ENCODE results near the gene ERAP2. TPM values are rescaled to one million over a fixed set of nuclear protein-coding genes. Genes with fewer than 3 reads are reported as not detected.

Gene ERAP2
- total and polyA plus RNA-seq, 10 of the 15 experiments (the other 5 are each of a cell fraction or from before 2014, with no cell fraction given), result 4.0 to 28.7 (median 11.7) TPM

DNA sequence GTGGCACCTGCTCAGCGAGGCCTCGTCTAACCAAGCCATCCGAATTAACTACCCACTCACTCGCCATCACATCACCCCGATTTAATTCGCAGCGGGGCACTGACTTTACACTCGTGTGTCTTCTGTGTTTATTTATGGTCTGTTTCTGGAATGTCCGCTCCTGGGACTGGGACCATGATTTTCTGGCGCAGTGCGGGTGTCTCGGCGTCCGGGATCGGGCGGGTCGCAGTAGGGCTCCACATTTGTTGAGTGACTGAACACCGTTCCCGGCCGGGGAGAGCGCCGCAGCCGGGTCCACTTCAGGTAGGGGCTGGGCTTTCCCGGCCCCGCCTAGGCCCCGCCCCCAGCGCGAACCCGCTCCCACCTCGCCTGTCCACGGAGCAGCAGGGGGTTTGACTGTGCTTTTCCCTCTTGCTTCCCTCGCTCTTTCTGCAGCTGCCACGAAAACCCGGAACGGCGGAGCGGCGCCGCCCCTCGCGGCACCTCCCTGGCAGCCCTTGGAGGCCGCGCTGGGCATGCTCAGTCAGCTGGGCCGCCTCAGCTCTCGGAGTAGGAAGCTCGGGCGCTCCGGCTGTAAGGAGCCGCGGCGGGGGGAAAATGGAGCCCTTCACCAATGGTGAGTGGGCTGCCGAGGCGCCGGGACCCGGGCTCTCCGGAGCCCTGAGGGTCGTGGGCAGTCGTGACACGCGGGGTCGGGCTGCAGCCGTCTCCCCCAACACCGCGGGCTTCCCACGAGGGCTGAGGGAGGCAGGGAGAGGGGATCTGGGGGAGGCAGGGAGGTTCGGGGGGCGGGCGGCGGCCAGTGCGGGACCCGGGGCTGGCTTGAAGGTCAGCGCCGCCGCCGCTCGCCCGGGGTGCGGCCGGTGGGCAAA is 59.5 kb downstream of the ERAP2 start, which contains the start of gene LNPEP (continued):
- TF ChIP-seq POU2F2 (IDR thresholded peaks at IDR 0.05; ENCODE audit: borderline replicate concordance, low read depth, low read length), result peak; percentile 59; the same call in 1 of the 3 replicates
- no peak for TF ChIP-seq HDAC2 (IDR thresholded peaks at IDR 0.05)
- 0 out of 2 replicates have a peak, but pooled peaks have one; percentile 51 for TF ChIP-seq TARDBP (IDR thresholded peaks at IDR 0.05; ENCODE audit: borderline replicate concordance)
- TF ChIP-seq ESRRA (IDR thresholded peaks at IDR 0.05; ENCODE audit: low read length), result no peak
- TF ChIP-seq FOXM1 (IDR thresholded peaks at IDR 0.05; ENCODE audit: low read depth, low read length), result no peak
- TF ChIP-seq, protein P1, sequence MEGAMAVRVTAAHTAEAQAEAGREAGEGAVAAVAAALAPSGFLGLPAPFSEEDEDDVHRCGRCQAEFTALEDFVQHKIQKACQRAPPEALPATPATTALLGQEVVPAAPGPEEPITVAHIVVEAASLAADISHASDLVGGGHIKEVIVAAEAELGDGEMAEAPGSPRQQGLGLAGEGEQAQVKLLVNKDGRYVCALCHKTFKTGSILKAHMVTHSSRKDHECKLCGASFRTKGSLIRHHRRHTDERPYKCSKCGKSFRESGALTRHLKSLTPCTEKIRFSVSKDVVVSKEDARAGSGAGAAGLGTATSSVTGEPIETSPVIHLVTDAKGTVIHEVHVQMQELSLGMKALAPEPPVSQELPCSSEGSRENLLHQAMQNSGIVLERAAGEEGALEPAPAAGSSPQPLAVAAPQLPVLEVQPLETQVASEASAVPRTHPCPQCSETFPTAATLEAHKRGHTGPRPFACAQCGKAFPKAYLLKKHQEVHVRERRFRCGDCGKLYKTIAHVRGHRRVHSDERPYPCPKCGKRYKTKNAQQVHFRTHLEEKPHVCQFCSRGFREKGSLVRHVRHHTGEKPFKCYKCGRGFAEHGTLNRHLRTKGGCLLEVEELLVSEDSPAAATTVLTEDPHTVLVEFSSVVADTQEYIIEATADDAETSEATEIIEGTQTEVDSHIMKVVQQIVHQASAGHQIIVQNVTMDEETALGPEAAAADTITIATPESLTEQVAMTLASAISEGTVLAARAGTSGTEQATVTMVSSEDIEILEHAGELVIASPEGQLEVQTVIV (IDR thresholded peaks at IDR 0.05; ENCODE audit: borderline replicate concordance, partially characterized antibody), result peak; percentile 51
- peak; percentile 59; the same call in 1 of the 2 replicates for TF ChIP-seq CREM (IDR thresholded peaks at IDR 0.05; ENCODE audit: low read depth)
- no peak for TF ChIP-seq PML (IDR thresholded peaks at IDR 0.05; ENCODE audit: low read length)
- TF ChIP-seq RCOR1 (conservative IDR thresholded peaks at IDR 0.05; ENCODE audit: low read depth, low read length), result peak; percentile 68; the same call in 1 of the 2 replicates
- no peak for TF ChIP-seq RAD51 (IDR thresholded peaks at IDR 0.05)
- TF ChIP-seq, protein P2, sequence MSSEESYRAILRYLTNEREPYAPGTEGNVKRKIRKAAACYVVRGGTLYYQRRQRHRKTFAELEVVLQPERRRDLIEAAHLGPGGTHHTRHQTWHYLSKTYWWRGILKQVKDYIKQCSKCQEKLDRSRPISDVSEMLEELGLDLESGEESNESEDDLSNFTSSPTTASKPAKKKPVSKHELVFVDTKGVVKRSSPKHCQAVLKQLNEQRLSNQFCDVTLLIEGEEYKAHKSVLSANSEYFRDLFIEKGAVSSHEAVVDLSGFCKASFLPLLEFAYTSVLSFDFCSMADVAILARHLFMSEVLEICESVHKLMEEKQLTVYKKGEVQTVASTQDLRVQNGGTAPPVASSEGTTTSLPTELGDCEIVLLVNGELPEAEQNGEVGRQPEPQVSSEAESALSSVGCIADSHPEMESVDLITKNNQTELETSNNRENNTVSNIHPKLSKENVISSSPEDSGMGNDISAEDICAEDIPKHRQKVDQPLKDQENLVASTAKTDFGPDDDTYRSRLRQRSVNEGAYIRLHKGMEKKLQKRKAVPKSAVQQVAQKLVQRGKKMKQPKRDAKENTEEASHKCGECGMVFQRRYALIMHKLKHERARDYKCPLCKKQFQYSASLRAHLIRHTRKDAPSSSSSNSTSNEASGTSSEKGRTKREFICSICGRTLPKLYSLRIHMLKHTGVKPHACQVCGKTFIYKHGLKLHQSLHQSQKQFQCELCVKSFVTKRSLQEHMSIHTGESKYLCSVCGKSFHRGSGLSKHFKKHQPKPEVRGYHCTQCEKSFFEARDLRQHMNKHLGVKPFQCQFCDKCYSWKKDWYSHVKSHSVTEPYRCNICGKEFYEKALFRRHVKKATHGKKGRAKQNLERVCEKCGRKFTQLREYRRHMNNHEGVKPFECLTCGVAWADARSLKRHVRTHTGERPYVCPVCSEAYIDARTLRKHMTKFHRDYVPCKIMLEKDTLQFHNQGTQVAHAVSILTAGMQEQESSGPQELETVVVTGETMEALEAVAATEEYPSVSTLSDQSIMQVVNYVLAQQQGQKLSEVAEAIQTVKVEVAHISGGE (CRISPR knock-in tag; IDR thresholded peaks at IDR 0.05), result no peak
- no peak; the same call in 1 of the 2 replicates for TF ChIP-seq POLR2AphosphoS2 (IDR thresholded peaks at IDR 0.05; ENCODE audit: low read depth, low read length)
- TF ChIP-seq SMAD1 (IDR thresholded peaks at IDR 0.05; ENCODE audit: low read depth, partially characterized antibody), result peak; percentile 47
- TF ChIP-seq, protein P3, sequence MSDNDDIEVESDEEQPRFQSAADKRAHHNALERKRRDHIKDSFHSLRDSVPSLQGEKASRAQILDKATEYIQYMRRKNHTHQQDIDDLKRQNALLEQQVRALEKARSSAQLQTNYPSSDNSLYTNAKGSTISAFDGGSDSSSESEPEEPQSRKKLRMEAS (IDR thresholded peaks at IDR 0.05; ENCODE audit: low read depth, low read length), result peak; percentile 52; the same call in 1 of the 2 replicates
- peak; percentile 19; the same call in 1 of the 2 replicates for TF ChIP-seq RB1 (IDR thresholded peaks at IDR 0.05; ENCODE audit: borderline replicate concordance)
- 0 out of 2 replicates have a peak, but pooled peaks have one; percentile 26 for TF ChIP-seq DPF2 (IDR thresholded peaks at IDR 0.05)
- no peak for TF ChIP-seq EZH2 (IDR thresholded peaks at IDR 0.05; ENCODE audit: borderline replicate concordance, control insufficient read depth, low read depth, low read length)
- TF ChIP-seq YY1 (IDR thresholded peaks at IDR 0.05; ENCODE audit: low read depth, low read length), result peak; percentile 88
- no peak for TF ChIP-seq SPI1 (IDR thresholded peaks at IDR 0.05; ENCODE audit: borderline replicate concordance, insufficient read depth, low read depth, low read length)
- TF ChIP-seq BRCA1 (IDR thresholded peaks at IDR 0.05; ENCODE audit: low read depth, low read length), result no peak
- no peak for TF ChIP-seq KDM1A (IDR thresholded peaks at IDR 0.05; ENCODE audit: borderline replicate concordance)
- TF ChIP-seq, protein P4, sequence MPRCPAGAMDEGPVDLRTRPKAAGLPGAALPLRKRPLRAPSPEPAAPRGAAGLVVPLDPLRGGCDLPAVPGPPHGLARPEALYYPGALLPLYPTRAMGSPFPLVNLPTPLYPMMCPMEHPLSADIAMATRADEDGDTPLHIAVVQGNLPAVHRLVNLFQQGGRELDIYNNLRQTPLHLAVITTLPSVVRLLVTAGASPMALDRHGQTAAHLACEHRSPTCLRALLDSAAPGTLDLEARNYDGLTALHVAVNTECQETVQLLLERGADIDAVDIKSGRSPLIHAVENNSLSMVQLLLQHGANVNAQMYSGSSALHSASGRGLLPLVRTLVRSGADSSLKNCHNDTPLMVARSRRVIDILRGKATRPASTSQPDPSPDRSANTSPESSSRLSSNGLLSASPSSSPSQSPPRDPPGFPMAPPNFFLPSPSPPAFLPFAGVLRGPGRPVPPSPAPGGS (IDR thresholded peaks at IDR 0.05; ENCODE audit: borderline replicate concordance, insufficient read depth, low read depth, low read length, poor library complexity, severe bottlenecking), result peak; percentile 59
- TF ChIP-seq IRF4 (IDR thresholded peaks at IDR 0.05; ENCODE audit: low read depth, low read length), result 0 out of 2 replicates have a peak, but pooled peaks have one; percentile 25

Measured in GM12878 (cell line).